ENCODE measurements around the gene PRDM8.

DNA sequence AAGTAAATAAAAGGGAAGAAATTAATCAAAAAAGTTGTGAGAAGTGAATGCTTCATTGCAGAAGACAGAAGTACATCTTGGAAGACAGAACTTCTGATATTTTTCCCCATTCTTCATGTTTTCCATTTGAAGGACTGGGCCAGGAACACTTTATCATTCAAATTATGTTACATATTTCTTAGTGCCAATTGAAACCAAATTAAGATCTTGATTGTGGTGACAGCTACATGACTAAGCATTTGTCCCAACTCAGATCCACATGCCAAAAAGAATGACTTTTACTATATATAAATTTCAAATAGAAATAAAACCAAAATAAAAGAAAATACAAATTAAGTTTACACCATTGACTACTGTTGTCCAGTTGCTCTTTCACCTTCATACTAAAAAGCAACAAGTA is 55.1 kb downstream of the PRDM8 start:
- TF ChIP-seq, protein P1, sequence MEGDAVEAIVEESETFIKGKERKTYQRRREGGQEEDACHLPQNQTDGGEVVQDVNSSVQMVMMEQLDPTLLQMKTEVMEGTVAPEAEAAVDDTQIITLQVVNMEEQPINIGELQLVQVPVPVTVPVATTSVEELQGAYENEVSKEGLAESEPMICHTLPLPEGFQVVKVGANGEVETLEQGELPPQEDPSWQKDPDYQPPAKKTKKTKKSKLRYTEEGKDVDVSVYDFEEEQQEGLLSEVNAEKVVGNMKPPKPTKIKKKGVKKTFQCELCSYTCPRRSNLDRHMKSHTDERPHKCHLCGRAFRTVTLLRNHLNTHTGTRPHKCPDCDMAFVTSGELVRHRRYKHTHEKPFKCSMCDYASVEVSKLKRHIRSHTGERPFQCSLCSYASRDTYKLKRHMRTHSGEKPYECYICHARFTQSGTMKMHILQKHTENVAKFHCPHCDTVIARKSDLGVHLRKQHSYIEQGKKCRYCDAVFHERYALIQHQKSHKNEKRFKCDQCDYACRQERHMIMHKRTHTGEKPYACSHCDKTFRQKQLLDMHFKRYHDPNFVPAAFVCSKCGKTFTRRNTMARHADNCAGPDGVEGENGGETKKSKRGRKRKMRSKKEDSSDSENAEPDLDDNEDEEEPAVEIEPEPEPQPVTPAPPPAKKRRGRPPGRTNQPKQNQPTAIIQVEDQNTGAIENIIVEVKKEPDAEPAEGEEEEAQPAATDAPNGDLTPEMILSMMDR (IDR thresholded peaks at IDR 0.05): no peak
- no peak for TF ChIP-seq POLR2A (IDR thresholded peaks at IDR 0.05; ENCODE audit: low read depth)

All from esophagus muscularis mucosa (tissue), 3 donors.